Endothelial cell of umbilical vein (primary cell): ENCODE results near the gene JARID2. TPM values are rescaled to one million over a fixed set of nuclear protein-coding genes. Genes with fewer than 3 reads are reported as not detected.

Experiments used
- BruUV-seq: library from RNA; stranded (reverse); fragments of 400-500 nt; replicated peaks from 2 replicates; lab custom pipeline; 2021; lab: Mats Ljungman, UMichigan
- CTCF ChIA-PET: fragments of 300-600, 350-600 bp; sonication (Branson Sonifier 250); formaldehyde crosslinking; loops from one replicate; lab custom pipeline; 2021; ENCODE audit warnings: antibody characterized with exemption, inconsistent platforms; lab: Charles Lee
- POLR2A ChIA-PET: fragments of 300-600, 350-600 bp; sonication (Branson Sonifier 250); formaldehyde crosslinking; loops from one replicate; lab custom pipeline; 2021; ENCODE audit warnings: antibody characterized with exemption, inconsistent platforms; lab: Charles Lee
- DNase-seq: peaks from one replicate; pipeline ENCODE4 v3.0.0-alpha.2; 2011; ENCODE audit warnings: low read depth, low spot score
- FAIRE-seq: peaks from 2 replicates; lab custom pipeline; 2011; peaks lifted over from hg19 to GRCh38; lab: Jason Lieb, UNC
- H2AFZ ChIP-seq: 2 replicates; pipeline ENCODE4 v1.6.0; 2012; ENCODE audit warnings: low read depth, low read length, control low read depth, inconsistent platforms
- H3K27ac ChIP-seq: 2 replicates; pipeline ENCODE4 v1.5.1; 2011; ENCODE audit warnings: low read depth, mild to moderate bottlenecking, control low read depth, low read length, moderate library complexity; ENCODE audit not compliant: insufficient read depth
- H3K27me3 ChIP-seq, 2 experiments: 2 replicates each; pipeline versions ENCODE4 v1.6.0 to v1.6.1; 2011; ENCODE audit warnings: low read length in 2 of 2, mixed read lengths in 1 of 2; ENCODE audit not compliant: control insufficient read depth in 2 of 2, insufficient read depth in 2 of 2
- H3K36me3 ChIP-seq, 2 experiments: 2 replicates in 1 of 2; 3 replicates in 1 of 2; pipeline ENCODE4 v1.5.1; 2011; ENCODE audit warnings: low read length in 2 of 2, mild to moderate bottlenecking in 1 of 2, moderate library complexity in 1 of 2; ENCODE audit not compliant: control insufficient read depth in 2 of 2, insufficient read depth in 2 of 2; ENCODE audit errors: extremely low read depth in 1 of 2
- H3K4me1 ChIP-seq: 3 replicates; pipeline ENCODE4 v1.5.1; 2011; ENCODE audit warnings: mild to moderate bottlenecking, low read length; ENCODE audit not compliant: control insufficient read depth, insufficient read depth; ENCODE audit errors: extremely low read depth
- H3K4me2 ChIP-seq: 2 replicates; pipeline ENCODE4 v1.6.1; 2011; ENCODE audit warnings: low read length, control low read depth, mixed read lengths; ENCODE audit not compliant: insufficient read depth
- H3K4me3 ChIP-seq, 3 experiments: fragments of 200-600 bp in 1 of 3; sonication (generic), shearing (Covaris generic) in 1 of 3; replicated peaks in 1 of 3; 2 replicates each; pipeline ENCODE4 v1.5.1; 2011 to 2016; ENCODE audit warnings: control low read depth in 3 of 3, low read length in 3 of 3, mild to moderate bottlenecking in 2 of 3, inconsistent platforms in 1 of 3, low read depth in 1 of 3, moderate library complexity in 1 of 3; ENCODE audit not compliant: insufficient read depth in 1 of 3
- H3K79me2 ChIP-seq: 2 replicates; pipeline ENCODE4 v1.6.0; 2012; ENCODE audit warnings: low read length, inconsistent platforms; ENCODE audit not compliant: control insufficient read depth, insufficient read depth
- H3K9ac ChIP-seq: replicated peaks from 2 replicates; pipeline ENCODE3; 2011; ENCODE audit warnings: low read length, control low read depth; ENCODE audit not compliant: insufficient read depth; ENCODE audit errors: extremely low read depth
- H3K9me1 ChIP-seq: replicated peaks from 3 replicates; pipeline ENCODE4 v1.6.0; 2011; ENCODE audit warnings: mild to moderate bottlenecking, low read length; ENCODE audit not compliant: control insufficient read depth, insufficient read depth; ENCODE audit errors: extremely low read depth
- H3K9me3 ChIP-seq: replicated peaks from 2 replicates; pipeline ENCODE4 v1.5.1; 2012; ENCODE audit warnings: low read length, inconsistent platforms; ENCODE audit not compliant: control insufficient read depth, insufficient read depth
- H4K20me1 ChIP-seq: replicated peaks from 2 replicates; pipeline ENCODE3; 2011; ENCODE audit warnings: mild to moderate bottlenecking, low read length; ENCODE audit not compliant: control insufficient read depth, insufficient read depth; ENCODE audit errors: extremely low read depth
- CTCF ChIP-seq, 2 donors: IDR thresholded peaks; 1 replicate in 1 of 2; 2 replicates in 1 of 2; pipeline ENCODE4 v1.5.1; 2011; ENCODE audit warnings: low read length in 2 of 2, mild to moderate bottlenecking in 2 of 2, moderate library complexity in 2 of 2, control low read depth in 1 of 2, inconsistent platforms in 1 of 2, low read depth in 1 of 2; ENCODE audit not compliant: insufficient read depth in 1 of 2; ENCODE audit errors: extremely low read depth in 1 of 2
- EZH2 ChIP-seq: IDR thresholded peaks from 2 replicates; pipeline ENCODE4 v1.6.1; 2012; ENCODE audit warnings: borderline replicate concordance, low read depth, mild to moderate bottlenecking, moderate library complexity, low read length, inconsistent platforms; ENCODE audit not compliant: severe bottlenecking
- FOS ChIP-seq: IDR thresholded peaks from 2 replicates; pipeline ENCODE4 v1.6.1; 2011; ENCODE audit warnings: mild to moderate bottlenecking, low read length, moderate library complexity, borderline replicate concordance; ENCODE audit not compliant: insufficient read depth
- GATA2 ChIP-seq: IDR thresholded peaks from 2 replicates; pipeline ENCODE4 v1.7.0; 2011; ENCODE audit warnings: low read depth, mild to moderate bottlenecking, moderate library complexity, mixed read lengths, low read length; ENCODE audit not compliant: insufficient read length, insufficient read depth
- JUN ChIP-seq: IDR thresholded peaks from 2 replicates; pipeline ENCODE4 v1.6.1; 2011; ENCODE audit warnings: borderline replicate concordance, low read depth; ENCODE audit not compliant: insufficient read length, insufficient read depth
- MAX ChIP-seq: IDR thresholded peaks from 2 replicates; pipeline ENCODE4 v1.6.1; 2011; ENCODE audit not compliant: insufficient read depth, insufficient read length
- MYC ChIP-seq: IDR thresholded peaks from one replicate; pipeline ENCODE4 v1.6.1; 2011; ENCODE audit warnings: mild to moderate bottlenecking, low read depth, low read length
- POLR2A ChIP-seq: IDR thresholded peaks from 2 replicates; pipeline ENCODE4 v1.6.1; 2012; ENCODE audit warnings: low read depth, mild to moderate bottlenecking, control low read depth, low read length
- POLR2AphosphoS5 ChIP-seq: IDR thresholded peaks from 2 replicates; pipeline ENCODE4 v1.6.1; 2012; ENCODE audit warnings: low read depth, mild to moderate bottlenecking, control low read depth, low read length, moderate library complexity; ENCODE audit not compliant: insufficient read depth
- dilution Hi-C: fragments of 300-500 bp; cut with MboI; formaldehyde crosslinking; loops from one replicate; pipeline ENCODE4 v1.15.0; 2019; ENCODE audit warnings: low sequenced_read_pairs; ENCODE audit not compliant: extremely low pct_ligation_motif_present
- intact Hi-C: fragments of 100-400 bp; cut with micrococcal nuclease; formaldehyde crosslinking; loops from one replicate; pipeline ENCODE4 v1.10.0; 2022
- polyA plus RNA-seq, 4 experiments: library from polyadenylated mRNA; depleted of rRNA in 3 of 4; stranded (reverse) in 3 of 4; unstranded in 1 of 4; fragments of >200 nt; gene quantifications; 2 replicates each; pipeline versions ENCODE4 v1.2.1 to v1.2.3, GENCODE V29; 2011 to 2012; ENCODE audit warnings: missing spikeins in 1 of 4
- total RNA-seq: library from RNA; stranded (reverse); gene quantifications from 2 replicates; pipeline ENCODE4 v1.2.3, GENCODE V29; 2021

The JARID2 gene
- total and polyA plus RNA-seq, 2 donors (not counting 3 experiments of a cell fraction or from before 2014, with no cell fraction given) = 2.9 to 10.6 TPM

GRCh38 chr6:15375018-15375417, 129.1 kb downstream of the JARID2 start:
- FAIRE-seq = no peak
- DNase-seq = no peak
- Histone ChIP-seq H3K9me3 (no peaks in the 10 kb centered on the region), H3K79me2 (no peaks in the 10 kb centered on the region), H3K4me1 (no peaks in the 10 kb centered on the region), H2AFZ (no peak overlapping the region), H3K9me1 (no peaks in the 10 kb centered on the region), H3K9ac (no peak overlapping the region), H3K4me3 (no peak overlapping the region), H3K4me2 (no peak overlapping the region), H3K27me3 (no peaks in the 10 kb centered on the region), H3K27ac (no peak overlapping the region), H3K36me3 (no peaks in the 10 kb centered on the region), H4K20me1 (no peaks in the 10 kb centered on the region)
- intact Hi-C loops (no loop called here), dilution Hi-C loops (no loop called here)
- POLR2A ChIA-PET = no interaction called here
- CTCF ChIA-PET = interaction anchor here (1.2 kb wide), 1 partner anchor 132 kb away, joined by 3 read pairs; no protein-coding TSS in a partner anchor
- no TSS peak for BruUV-seq
- TF ChIP-seq MAX (no peak), MYC (no peak), GATA2 (no peak)

GRCh38 chr6:15375638-15376290, 129.9 kb downstream of the JARID2 start:
- no peak for TF ChIP-seq POLR2A
- no peak for TF ChIP-seq JUN
- TF ChIP-seq MAX = no peak
- TF ChIP-seq MYC = no peak
- TF ChIP-seq POLR2AphosphoS5 = no peak
- no peak for TF ChIP-seq FOS
- no peak for TF ChIP-seq CTCF (IDR thresholded peaks at IDR 0.05; ENCODE audit: extremely low read depth in 1 of 2, insufficient read depth in 1 of 2, low read depth in 1 of 2, low read length in 2 of 2)
- TF ChIP-seq GATA2 = no peak
- TF ChIP-seq EZH2 = no peak
- ChIA-PET CTCF (no interaction called here), POLR2A (no interaction called here)
- Histone ChIP-seq H3K36me3 (no peaks in the 10 kb centered on the region), H3K9ac (no peak overlapping the region), H3K4me3 (no peak overlapping the region), H3K27ac (no peak overlapping the region), H3K9me3 (no peaks in the 10 kb centered on the region), H3K9me1 (no peaks in the 10 kb centered on the region), H4K20me1 (no peaks in the 10 kb centered on the region), H3K79me2 (no peaks in the 10 kb centered on the region), H3K27me3 (no peaks in the 10 kb centered on the region), H2AFZ (no peak overlapping the region), H3K4me2 (no peak overlapping the region), H3K4me1 (no peaks in the 10 kb centered on the region)
- DNase-seq (no peak), FAIRE-seq (no peak)
- dilution Hi-C loops (no loop called here), intact Hi-C loops (no loop called here)
- BruUV-seq = no TSS peak
